ENCODE data around the gene TNFRSF18.

GRCh38 chr1:1225238-1225845 lies 18.9 kb upstream of the TNFRSF18 start:
- no peak for TF ChIP-seq CTCF (IDR thresholded peaks at IDR 0.05; ENCODE audit: low read depth, low read length, poor library complexity, severe bottlenecking)
- no peak for TF ChIP-seq EZH2phosphoT487 (IDR thresholded peaks at IDR 0.05; ENCODE audit: borderline replicate concordance, low read length)

Measured in DOHH2 (cell line).